ENCODE results near the gene CAMK4.

DNA sequence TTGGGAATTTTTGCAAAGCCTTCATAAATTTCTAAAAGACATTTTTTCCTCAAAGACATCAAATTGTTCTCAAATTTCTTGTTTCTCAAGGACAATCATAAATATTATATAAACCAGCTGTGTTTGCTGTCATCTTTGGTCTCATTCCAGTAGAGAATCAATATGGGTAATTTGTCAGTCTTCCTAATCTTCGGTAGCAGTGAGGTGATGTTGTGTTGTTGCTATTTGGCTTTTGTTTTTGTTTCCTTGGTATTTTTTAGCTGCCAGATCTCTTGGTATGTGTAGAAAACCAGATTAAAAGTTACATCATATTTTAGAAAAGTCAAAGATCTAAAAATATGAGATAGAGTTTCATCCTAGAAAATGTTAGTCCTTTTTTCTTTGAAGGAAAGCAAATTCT is 87.5 kb downstream of the CAMK4 start:
- TF ChIP-seq, protein P1, sequence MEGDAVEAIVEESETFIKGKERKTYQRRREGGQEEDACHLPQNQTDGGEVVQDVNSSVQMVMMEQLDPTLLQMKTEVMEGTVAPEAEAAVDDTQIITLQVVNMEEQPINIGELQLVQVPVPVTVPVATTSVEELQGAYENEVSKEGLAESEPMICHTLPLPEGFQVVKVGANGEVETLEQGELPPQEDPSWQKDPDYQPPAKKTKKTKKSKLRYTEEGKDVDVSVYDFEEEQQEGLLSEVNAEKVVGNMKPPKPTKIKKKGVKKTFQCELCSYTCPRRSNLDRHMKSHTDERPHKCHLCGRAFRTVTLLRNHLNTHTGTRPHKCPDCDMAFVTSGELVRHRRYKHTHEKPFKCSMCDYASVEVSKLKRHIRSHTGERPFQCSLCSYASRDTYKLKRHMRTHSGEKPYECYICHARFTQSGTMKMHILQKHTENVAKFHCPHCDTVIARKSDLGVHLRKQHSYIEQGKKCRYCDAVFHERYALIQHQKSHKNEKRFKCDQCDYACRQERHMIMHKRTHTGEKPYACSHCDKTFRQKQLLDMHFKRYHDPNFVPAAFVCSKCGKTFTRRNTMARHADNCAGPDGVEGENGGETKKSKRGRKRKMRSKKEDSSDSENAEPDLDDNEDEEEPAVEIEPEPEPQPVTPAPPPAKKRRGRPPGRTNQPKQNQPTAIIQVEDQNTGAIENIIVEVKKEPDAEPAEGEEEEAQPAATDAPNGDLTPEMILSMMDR (IDR thresholded peaks at IDR 0.05; ENCODE audit: low read depth, low read length), result no peak
- TF ChIP-seq EZH2phosphoT487 (IDR thresholded peaks at IDR 0.05; ENCODE audit: low read depth), result no peak

All from OCI-LY3 (cell line).